WTC11 (cell line): Measurements from ENCODE around the gene BRICD5. TPM values are rescaled to one million over a fixed set of nuclear protein-coding genes. Genes with fewer than 3 reads are reported as not detected.

Source experiments
- ATAC-seq: fragments of 200-7000 bp; cut with Tn5 transposase; 2 replicates; pipeline ENCODE4 v1.10.0; 2021; ENCODE audit warnings: mild to moderate bottlenecking, moderate library complexity
- CTCF ChIA-PET: fragments of 300-600 bp; sonication (Branson Sonifier 250); formaldehyde crosslinking; loops from one replicate; lab custom pipeline; 2021; ENCODE audit warnings: antibody characterized with exemption; lab: Charles Lee
- POLR2A ChIA-PET: fragments of 350-600 bp; sonication (Branson Sonifier 250); formaldehyde crosslinking; loops from one replicate; lab custom pipeline; 2021; ENCODE audit warnings: antibody characterized with exemption; lab: Charles Lee
- DNase-seq: peaks from one replicate; pipeline ENCODE4 v3.0.0; 2021; ENCODE audit warnings: low spot score
- H3K27ac Mint-ChIP-seq: 2 replicates; pipeline ENCODE4 v1.8.0; 2021; ENCODE audit warnings: mixed read lengths
- H3K27me3 Mint-ChIP-seq: 2 replicates; pipeline ENCODE4 v1.8.0; 2021; ENCODE audit warnings: low read depth, mild to moderate bottlenecking, moderate library complexity, mixed read lengths
- H3K36me3 Mint-ChIP-seq: 2 replicates; pipeline ENCODE4 v1.8.0; 2021; ENCODE audit warnings: mixed read lengths
- H3K4me1 Mint-ChIP-seq: 2 replicates; pipeline ENCODE4 v1.8.0; 2022; ENCODE audit warnings: mixed read lengths
- H3K4me3 Mint-ChIP-seq: 2 replicates; pipeline ENCODE4 v1.8.0; 2021; ENCODE audit warnings: mild to moderate bottlenecking, moderate library complexity, mixed read lengths
- H3K9me3 Mint-ChIP-seq: 2 replicates; pipeline ENCODE4 v1.8.0; 2021; ENCODE audit warnings: mixed read lengths
- ATF3 ChIP-seq: sonication (generic); formaldehyde crosslinking; conservative IDR thresholded peaks from 2 replicates; pipeline ENCODE4 v1.8.1; 2022; ENCODE audit warnings: mild to moderate bottlenecking, missing genetic modification reagents
- CDX4 ChIP-seq: fragments of 250-450 bp; sonication (Bioruptor Pico); IDR thresholded peaks from 2 replicates; pipeline ENCODE4 v1.9.0; 2021; ENCODE audit warnings: moderate library complexity, mild to moderate bottlenecking, inconsistent platforms, borderline replicate concordance
- E2F4 ChIP-seq: sonication (generic); formaldehyde crosslinking; IDR thresholded peaks from 2 replicates; pipeline ENCODE4 v1.8.1; 2022; ENCODE audit warnings: low read depth, mild to moderate bottlenecking, moderate library complexity, missing genetic modification reagents, borderline replicate concordance
- ERG ChIP-seq: fragments of 250-450 bp; sonication (Bioruptor Pico); IDR thresholded peaks from 2 replicates; pipeline ENCODE4 v1.8.0; 2021; ENCODE audit warnings: mild to moderate bottlenecking
- GTF2I ChIP-seq: fragments of 250-450 bp; sonication (Bioruptor Pico); conservative IDR thresholded peaks from 2 replicates; pipeline ENCODE4 v1.4.0; 2021; ENCODE audit warnings: mild to moderate bottlenecking
- KAT7 ChIP-seq: sonication (generic); formaldehyde crosslinking; IDR thresholded peaks from 2 replicates; pipeline ENCODE4 v1.8.1; 2023; ENCODE audit warnings: missing genetic modification reagents, mild to moderate bottlenecking, borderline replicate concordance
- NFYB ChIP-seq: sonication (generic); formaldehyde crosslinking; conservative IDR thresholded peaks from 2 replicates; pipeline ENCODE4 v1.8.0; 2022; ENCODE audit warnings: low read depth, missing genetic modification reagents
- NR1H2 ChIP-seq: sonication (generic); formaldehyde crosslinking; IDR thresholded peaks from 2 replicates; pipeline ENCODE4 v1.9.0; 2021; ENCODE audit warnings: mild to moderate bottlenecking, moderate library complexity, missing genetic modification reagents
- OVOL2 ChIP-seq: fragments of 250-450 bp; sonication (Bioruptor Pico); IDR thresholded peaks from 2 replicates; pipeline ENCODE4 v1.9.0; 2021; ENCODE audit warnings: mild to moderate bottlenecking, borderline replicate concordance
- PRDM15 ChIP-seq: sonication (generic); formaldehyde crosslinking; IDR thresholded peaks from 2 replicates; pipeline ENCODE4 v1.8.0; 2022; ENCODE audit warnings: missing genetic modification reagents
- RELA ChIP-seq: sonication (generic); formaldehyde crosslinking; IDR thresholded peaks from 2 replicates; pipeline ENCODE4 v1.8.1; 2022; ENCODE audit warnings: missing genetic modification reagents, mild to moderate bottlenecking, borderline replicate concordance
- SMAD4 ChIP-seq: sonication (generic); formaldehyde crosslinking; IDR thresholded peaks from 2 replicates; pipeline ENCODE4 v1.8.0; 2022; ENCODE audit warnings: mild to moderate bottlenecking, missing genetic modification reagents
- SP1 ChIP-seq: sonication (generic); formaldehyde crosslinking; conservative IDR thresholded peaks from 2 replicates; pipeline ENCODE4 v1.8.1; 2022; ENCODE audit warnings: missing genetic modification reagents
- STAT6 ChIP-seq: sonication (generic); formaldehyde crosslinking; conservative IDR thresholded peaks from 2 replicates; pipeline ENCODE4 v1.8.1; 2023; ENCODE audit warnings: mild to moderate bottlenecking, low read depth, missing genetic modification reagents, moderate library complexity
- ZBTB43 ChIP-seq: sonication (generic); formaldehyde crosslinking; IDR thresholded peaks from 2 replicates; pipeline ENCODE4 v1.8.1; 2023; ENCODE audit warnings: mild to moderate bottlenecking, missing genetic modification reagents
- ZNF138 ChIP-seq: sonication (generic); formaldehyde crosslinking; conservative IDR thresholded peaks from 2 replicates; pipeline ENCODE4 v1.8.1; 2022; ENCODE audit warnings: mild to moderate bottlenecking, moderate library complexity, missing genetic modification reagents
- ZNF416 ChIP-seq: fragments of 250-450 bp; sonication (Bioruptor Pico); IDR thresholded peaks from 2 replicates; pipeline ENCODE4 v1.9.0; 2021; ENCODE audit warnings: mild to moderate bottlenecking, inconsistent platforms
- ZNF512 ChIP-seq: sonication (generic); formaldehyde crosslinking; IDR thresholded peaks from 2 replicates; pipeline ENCODE4 v1.8.1; 2022; ENCODE audit warnings: missing genetic modification reagents, borderline replicate concordance
- total RNA-seq: library from RNA; stranded (reverse); gene quantifications from 3 replicates; pipeline ENCODE4 v1.2.3, GENCODE V29; 2021

The BRICD5 gene
- total RNA-seq, 1 experiment from 2014 or later = 13.6 TPM

- POLR2A ChIA-PET = interaction anchor here (1.4 kb wide), 1 partner anchor 35 kb away, joined by 3 read pairs; the partner anchor contains the start of gene ECI1
- CTCF ChIA-PET = interaction anchor here (2.8 kb wide), 1 partner anchor 21 kb away, joined by 30 read pairs; the partner anchor contains the start of gene CASKIN1
- no peak overlapping the region for H3K27ac Mint-ChIP-seq
These were observed 5.7 kb upstream of the BRICD5 start for GRCh38 chr16:2216330-2216729.

More at GRCh38 chr16:2216330-2216729, 5.7 kb upstream of the BRICD5 start:
- Mint-ChIP-seq H3K9me3 (no peaks in the 10 kb centered on the region), H3K4me1 (peaks cover 19% of the 10 kb centered on the region), H3K36me3 (peaks cover 11% of the 10 kb centered on the region), H3K27me3 (no peaks in the 10 kb centered on the region), H3K4me3 (peak overlapping the region; percentile 83)
- TF ChIP-seq ZNF512 (CRISPR knock-in tag) (no peak), PRDM15 (CRISPR knock-in tag) (no peak), CDX4 (CRISPR knock-in tag) (no peak), STAT6 (CRISPR knock-in tag) (no peak), GTF2I (no peak), ZBTB43 (CRISPR knock-in tag) (no peak), NFYB (no peak), KAT7 (CRISPR knock-in tag) (no peak), RELA (CRISPR knock-in tag) (no peak), ERG (CRISPR knock-in tag) (no peak), ATF3 (CRISPR knock-in tag) (no peak), SP1 (CRISPR knock-in tag) (no peak), ZNF138 (CRISPR knock-in tag) (no peak), SMAD4 (no peak), NR1H2 (CRISPR knock-in tag) (no peak), OVOL2 (CRISPR knock-in tag) (no peak), ZNF416 (CRISPR knock-in tag) (no peak), E2F4 (CRISPR knock-in tag) (no peak)
- DNase-seq (no peak), ATAC-seq (no peak)
